HT1080 (cell line): ENCODE results near the gene SCGB3A1. TPM values are rescaled to one million over a fixed set of nuclear protein-coding genes. Genes with fewer than 3 reads are reported as not detected.

Source experiments
- DNase-seq: peaks from one replicate; pipeline ENCODE4 v3.0.0-alpha.2; 2015; ENCODE audit warnings: low read depth
- polyA plus RNA-seq, 2 experiments: library from polyadenylated mRNA; depleted of rRNA; stranded (reverse); fragments of >200 nt; gene quantifications; 2 replicates each; pipeline ENCODE4 v1.2.3, GENCODE V29; 2015
- total RNA-seq: library from RNA; depleted of rRNA; stranded (reverse); fragments of >200 nt; shearing (Covaris generic); gene quantifications from 2 replicates; pipeline ENCODE4 v1.2.3, GENCODE V29; 2014; rRNA removed

Gene SCGB3A1
- not detected in 2 replicates for total RNA-seq
- not detected in 2 replicates for polyA plus RNA-seq (2015; cell fraction: cytosol; rRNA removed)
- polyA plus RNA-seq (2015; cell fraction: nucleus; rRNA removed) = not detected in 2 replicates

DNA sequence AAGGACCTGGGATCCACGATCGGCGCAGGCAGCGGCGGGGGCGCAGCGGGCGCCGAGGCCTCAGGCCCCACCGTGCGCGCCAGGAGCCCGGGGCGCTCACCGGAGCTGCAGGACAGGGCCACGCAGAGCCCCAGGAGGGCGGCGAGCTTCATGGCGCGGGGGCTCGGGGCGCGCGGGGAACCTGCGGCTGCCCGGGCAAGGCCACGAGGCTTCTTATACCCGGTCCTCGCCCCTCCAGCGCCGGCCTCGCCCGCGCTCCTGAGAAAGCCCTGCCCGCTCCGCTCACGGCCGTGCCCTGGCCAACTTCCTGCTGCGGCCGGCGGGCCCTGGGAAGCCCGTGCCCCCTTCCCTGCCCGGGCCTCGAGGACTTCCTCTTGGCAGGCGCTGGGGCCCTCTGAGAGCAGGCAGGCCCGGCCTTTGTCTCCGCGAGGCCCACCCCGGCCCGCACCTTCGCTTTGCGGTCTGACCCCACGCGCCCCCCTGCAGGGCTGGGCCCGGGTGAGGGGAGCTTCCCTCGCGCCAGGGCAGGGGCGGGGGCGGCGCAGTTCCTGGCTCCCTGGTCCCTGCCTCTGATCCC lies at the start of gene SCGB3A1:
TSS of gene SCGB3A1 (minus strand) at position 189 of the 577 bp plus-strand sequence. CDS start at position 152, 37 bp downstream.
- DNase-seq = no peak

GRCh38 chr5:180640611-180640860 lies 49.2 kb upstream of the SCGB3A1 start:
- DNase-seq = no peak

- DNase-seq = no peak
These were observed 48.7 kb upstream of the SCGB3A1 start for GRCh38 chr5:180639741-180640610.

DNA sequence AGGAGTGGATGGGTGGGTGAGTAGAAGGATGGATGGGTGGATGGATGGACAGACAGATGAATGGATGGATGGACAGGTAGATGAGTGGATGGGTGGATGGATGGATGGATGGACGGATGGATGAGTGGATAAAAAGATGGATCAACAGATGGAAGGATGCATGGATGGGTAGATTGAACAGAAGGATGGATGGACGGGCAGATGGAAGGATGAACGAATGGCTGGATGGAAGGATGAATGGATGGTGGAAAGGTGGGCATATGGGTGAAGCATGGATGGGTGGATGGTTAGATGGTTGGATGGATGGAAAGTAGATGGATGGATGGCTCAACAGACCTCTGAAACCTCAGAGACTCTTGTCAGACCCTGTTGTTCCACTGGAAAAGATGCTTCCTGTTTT lies 48.0 kb upstream of the SCGB3A1 start:
- no peak for DNase-seq

GRCh38 chr5:180637962-180638680 lies 46.8 kb upstream of the SCGB3A1 start:
- no peak for DNase-seq

DNA sequence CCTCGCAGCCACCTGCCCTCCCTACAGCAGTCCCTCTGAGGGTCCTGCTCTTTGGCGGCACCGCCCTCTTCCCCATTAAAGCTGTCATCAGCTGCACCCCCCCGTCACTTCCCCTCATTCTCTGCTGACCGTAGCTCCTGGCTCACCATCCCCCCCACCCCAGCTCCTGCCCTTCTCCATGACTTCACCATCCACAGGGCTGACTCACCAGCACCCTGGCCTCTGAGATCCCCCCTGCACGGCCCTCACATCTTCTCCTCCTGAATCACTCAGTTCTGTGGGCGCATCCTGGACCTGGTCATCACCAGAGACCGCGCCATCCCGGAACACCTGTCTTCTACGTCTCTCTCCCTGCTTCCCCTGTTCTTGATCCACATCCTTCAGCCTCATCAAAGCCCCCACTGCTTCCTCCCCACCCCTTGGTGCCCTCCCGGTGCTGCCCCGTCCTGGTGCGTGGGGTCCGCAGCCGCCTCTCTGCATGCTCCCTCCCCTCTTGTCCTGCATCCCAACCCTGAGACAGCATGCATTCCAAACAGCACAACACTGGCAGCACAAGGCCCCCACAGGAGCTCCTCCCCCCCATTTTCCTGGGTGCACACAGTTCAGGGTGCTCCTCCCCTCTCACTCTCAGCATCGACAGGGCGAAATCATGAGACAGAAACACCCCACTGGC lies 45.2 kb upstream of the SCGB3A1 start:
- peak; percentile 76 for DNase-seq

GRCh38 chr5:180636016-180636402 lies 44.7 kb upstream of the SCGB3A1 start:
- no peak for DNase-seq

GRCh38 chr5:180633283-180634177 lies 42.2 kb upstream of the SCGB3A1 start:
- DNase-seq = no peak

- no peak for DNase-seq
These were observed 41.5 kb upstream of the SCGB3A1 start for GRCh38 chr5:180632768-180633167.

- no peak for DNase-seq
These were observed 40.5 kb upstream of the SCGB3A1 start for GRCh38 chr5:180631549-180632383.

GRCh38 chr5:180630426-180630825 lies 39.1 kb upstream of the SCGB3A1 start:
- DNase-seq = no peak

DNA sequence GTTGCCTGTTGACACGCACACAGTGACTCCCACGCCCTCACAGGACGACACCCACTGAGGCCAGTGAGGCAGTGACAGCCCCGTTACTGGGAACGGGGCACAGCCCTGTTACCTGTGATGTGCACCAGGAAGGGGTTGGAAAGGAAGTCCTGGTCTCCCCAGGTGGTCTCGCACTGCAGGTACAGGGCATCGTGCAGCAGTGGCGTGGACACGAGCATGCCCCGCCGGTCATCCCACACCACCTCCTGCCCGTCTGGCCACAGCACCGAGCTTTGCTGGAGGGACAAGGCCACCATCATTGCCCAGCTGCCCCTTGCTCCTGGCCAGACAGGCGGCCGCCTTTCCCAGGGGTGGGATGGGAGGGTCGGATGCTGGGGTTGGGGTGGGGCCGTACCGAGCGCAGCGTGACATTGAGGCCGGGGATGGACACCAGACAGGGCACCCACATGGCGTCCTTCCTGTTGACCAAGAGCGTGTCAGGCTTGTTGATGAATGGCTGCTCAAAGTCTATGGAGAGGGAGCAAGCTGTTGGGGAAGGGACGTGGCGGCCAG lies 38.6 kb upstream of the SCGB3A1 start:
- no peak for DNase-seq

DNA sequence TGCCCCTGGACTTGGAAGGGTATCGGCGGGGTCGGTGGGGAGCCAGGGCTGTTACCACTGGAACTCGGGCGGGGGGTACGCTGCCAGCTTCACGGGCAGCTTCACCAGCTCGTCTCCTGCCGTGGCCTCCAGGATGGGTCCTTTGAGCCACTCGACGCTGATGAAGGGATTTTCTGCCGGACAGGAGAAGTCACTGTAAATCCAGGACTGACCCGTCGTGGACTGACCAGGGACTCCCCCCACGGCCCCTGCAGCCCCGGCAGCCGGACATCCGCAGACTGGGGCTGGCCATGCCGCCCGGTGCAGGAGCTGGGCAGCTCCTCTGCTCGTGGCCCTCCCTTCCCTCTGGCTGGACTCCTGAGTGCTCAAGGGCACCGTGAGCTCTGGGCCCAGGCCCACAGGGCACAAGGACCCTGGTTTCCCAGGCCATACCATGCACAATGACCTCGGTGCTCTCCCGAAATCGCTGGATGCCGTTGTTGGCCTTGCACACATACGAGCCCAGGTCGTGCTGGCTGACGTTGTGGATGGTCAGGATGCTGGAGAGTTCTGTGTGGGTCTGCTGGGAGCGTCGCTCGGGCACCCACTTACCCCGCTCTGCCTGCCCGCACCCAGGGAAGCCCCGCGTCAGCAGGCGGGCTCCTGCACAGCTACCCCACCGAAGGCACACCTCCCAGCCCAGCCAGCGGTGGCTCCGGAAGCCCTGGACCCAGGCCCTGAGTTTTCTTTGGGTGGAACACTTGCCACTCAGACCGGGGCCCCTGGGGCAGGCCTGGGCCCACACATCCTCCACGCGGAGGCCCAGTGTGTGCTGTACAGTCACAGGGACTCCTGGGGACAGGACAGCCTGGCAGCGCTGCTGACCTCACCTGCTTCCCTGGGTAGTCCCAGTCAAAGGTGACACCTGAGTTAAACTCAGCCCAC lies 37.8 kb upstream of the SCGB3A1 start:
- no peak for DNase-seq

- no peak for DNase-seq
These were observed 36.9 kb upstream of the SCGB3A1 start for GRCh38 chr5:180628211-180628610.

GRCh38 chr5:180627386-180628120 lies 36.3 kb upstream of the SCGB3A1 start:
- DNase-seq = no peak

DNA sequence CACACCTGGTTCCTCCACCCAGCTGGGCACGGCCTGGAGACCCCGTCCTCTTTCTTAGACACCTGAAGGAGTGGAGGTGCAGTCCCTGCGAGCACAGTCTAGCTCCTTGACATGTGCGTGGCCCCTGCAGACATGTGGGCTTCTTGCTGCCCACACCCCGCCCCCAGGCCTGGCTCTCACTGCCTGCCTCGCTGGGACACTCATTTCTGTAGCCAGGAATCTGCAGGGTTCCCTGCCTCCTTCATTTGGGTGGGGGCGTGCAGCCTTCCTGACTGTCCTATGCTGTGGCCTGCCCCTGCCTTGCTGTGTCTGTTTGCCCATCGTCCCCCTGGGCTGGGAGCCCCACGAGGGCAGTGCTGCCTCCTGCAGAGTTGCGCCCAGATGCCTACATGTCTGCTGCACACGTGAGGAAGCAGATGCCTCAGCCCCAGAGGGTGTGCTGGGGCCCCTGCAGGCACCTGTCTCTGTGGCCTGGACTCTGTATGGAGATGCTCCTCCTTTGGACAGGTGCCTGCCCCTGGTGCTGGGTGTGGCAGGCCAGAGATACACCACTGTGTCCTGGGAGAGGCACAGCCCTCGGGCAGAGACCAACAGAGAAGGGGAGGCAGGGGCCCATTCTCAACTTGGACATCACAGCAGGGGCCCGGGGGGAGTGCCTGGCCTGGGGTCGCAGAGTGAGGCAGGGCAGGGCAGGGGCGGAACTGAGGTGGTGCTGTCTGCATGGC lies 35.5 kb upstream of the SCGB3A1 start:
- no peak for DNase-seq
